ENCODE data around the gene KCNJ18.
"Not testable (repeated sequence)": the region's sequence is repeated elsewhere in the genome, so short reads cannot be mapped to it uniquely, and the experiment has no call there.

The KCNJ18 gene

DNA sequence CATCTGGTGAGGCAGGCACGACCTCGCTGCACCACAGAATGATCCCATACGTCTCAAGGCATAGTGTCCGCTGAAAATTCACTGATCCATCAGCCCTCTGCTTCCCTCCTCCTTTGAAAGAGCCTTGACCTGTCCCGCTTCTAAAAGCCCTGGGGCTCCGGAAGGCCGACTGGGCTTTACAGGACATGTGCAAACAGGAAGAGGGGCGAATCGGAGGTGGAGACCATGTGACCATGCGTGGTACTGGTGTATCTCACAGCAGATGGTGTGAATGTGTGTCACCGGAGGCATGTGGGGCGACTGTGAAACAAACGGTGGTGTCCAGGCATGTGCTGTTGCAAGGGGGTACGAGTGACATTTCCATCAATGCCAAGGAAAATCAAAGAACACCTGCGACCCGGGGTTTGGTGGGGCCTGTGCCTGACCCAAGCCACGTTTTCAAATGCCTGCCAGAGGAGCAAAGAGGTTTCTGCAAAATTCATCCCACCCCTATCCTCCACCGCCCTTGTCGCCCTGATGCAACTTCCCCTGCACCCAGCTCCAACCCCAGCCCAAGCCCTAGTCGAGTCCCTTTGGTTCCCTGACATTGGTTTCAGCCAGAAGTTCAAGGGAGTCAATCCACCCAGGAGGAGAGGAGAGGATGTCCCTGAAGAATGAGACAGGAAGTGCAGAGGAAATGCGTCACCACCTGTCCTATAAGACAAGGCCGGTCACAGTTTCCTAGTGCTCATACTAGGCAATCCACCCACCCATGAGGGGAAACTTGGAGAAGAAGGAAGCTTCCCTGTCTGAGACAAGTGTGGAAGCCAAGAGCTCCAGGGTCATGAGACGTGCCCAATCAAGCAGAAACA is 5.9 kb upstream of the KCNJ18 start:
- no peak for DNase-seq

DNA sequence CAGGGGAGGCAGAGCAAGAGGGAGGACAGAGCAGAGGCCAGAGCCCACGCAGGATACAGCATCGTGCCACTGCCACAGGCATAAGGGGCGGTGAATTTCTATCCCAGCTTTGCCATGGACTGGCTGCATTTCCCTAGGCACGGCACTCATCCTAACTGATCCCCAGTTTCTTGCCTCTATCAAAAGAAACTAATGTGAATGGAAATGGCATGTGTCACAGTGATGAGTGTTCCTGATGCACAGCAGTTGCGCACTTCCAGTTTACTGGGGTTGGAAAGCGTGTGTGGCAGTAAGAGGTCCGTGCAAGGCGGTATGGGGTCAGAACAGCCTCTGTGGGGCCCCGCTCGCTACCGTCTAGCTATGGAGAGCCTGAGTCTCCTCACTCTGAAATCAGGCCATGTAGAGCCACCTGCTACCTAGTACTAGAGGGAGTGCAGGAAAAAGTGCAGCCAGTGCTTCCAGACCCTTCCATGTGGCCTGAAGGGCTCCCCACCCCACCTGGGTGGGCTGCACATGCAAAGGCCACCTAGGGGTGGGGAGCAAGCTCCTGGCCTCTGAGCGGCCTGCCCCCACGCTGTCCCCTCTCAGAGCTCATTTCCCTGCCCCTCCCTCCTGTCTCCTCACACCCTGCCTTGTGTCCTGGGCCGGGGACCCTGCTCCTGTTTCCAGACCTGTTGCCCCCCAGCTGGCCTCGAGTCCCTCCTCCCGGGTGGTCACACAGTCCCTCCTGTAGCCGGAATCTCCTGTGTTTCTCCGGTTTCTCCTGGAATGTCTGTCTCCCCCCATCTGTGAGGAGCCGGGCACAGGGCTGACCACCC is 5.0 kb upstream of the KCNJ18 start:
- no peak for DNase-seq

DNA sequence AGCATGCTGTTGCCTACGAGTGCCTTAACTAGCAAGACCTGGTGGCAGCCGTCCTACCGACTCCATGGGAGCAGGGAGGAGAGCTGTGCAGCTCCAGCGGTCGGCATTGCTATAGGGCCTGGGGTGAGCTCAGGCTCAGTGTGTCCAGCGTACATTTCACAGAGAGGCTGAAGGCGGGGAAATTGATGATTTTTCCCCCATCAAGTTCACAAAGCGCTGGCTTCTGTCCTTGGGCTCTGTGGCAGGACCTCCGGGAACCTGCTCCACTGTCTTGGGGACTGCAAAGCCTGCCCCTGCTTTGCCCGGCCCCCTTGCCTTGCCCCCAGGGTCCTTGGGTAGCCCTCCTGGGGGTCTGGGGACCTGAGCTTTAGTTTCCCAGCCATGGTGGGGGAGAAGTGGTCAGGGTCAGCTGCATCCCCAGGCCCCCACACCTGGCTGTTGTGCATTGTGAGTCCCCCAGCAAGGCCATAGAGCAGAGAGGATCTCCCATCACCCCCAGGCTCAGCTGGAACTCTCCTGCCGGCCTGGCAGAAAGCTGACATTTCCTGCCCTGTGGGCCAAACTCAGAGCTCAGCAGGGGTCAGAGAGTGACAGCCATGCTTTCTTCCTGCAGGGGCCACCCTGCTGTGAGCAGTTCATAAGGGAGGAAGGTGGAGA is 3.9 kb upstream of the KCNJ18 start:
- no peak for DNase-seq

DNA sequence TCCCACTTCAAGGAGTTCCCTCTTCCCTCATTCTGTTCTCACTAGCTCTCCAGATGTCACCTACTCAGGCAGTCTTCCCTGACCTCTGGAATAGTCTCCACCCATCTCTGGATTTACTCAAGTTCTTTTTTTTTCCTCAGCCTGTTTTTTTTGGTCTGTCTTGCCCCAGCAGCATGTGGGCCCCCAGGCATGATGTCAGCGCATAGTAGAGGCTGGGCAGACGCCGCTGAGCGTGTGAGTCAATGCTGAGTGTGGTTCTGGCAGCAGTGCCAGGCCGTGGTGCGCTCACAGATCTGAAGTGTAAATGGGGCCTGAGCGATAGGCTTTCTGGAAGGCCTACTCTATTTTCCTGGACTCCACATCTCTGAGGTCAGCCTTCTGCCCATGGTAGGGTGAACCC is 2.7 kb upstream of the KCNJ18 start:
- DNase-seq: no peak

DNA sequence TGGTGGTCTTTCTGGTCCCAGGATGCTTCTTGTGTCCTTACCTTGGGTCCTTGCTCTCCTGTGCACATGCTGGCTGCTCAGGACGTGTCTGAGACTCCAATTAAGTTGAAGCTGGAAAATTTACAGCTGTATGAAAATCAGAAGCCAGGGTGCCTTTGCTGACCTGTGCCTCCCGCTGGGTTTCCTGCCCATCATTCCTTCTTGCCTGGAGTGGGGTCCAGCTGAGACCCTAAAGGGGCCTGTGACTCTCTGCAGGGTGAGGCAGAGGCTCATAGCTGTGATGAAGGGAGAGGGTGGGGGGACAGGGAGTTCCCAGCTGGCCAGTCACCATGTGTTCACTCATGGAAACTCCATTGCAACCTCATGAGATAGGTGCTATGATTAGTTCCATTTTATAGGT is 1.5 kb upstream of the KCNJ18 start:
- DNase-seq: not testable (repeated sequence)

DNA sequence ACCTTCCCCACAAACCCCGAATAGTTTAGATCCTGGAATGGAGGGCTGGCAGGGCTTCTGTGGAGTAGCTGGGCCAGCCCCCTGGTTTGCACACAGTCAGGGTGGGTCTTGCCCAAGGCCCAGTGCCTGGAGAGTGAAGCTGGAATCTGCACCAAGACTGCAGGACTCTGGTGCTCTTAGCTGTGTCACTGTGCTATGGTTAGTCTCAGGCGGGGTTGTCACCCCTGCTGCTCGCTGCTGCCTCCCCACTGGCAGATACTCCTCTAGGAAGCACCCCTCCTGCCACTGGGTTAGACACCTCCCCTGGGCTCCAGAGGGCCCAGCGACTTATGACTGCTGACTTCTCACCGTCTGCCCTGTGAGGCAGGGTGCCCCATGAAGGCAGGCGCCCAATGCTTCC is 842 bp upstream of the KCNJ18 start:
- DNase-seq: not testable (repeated sequence)

DNA sequence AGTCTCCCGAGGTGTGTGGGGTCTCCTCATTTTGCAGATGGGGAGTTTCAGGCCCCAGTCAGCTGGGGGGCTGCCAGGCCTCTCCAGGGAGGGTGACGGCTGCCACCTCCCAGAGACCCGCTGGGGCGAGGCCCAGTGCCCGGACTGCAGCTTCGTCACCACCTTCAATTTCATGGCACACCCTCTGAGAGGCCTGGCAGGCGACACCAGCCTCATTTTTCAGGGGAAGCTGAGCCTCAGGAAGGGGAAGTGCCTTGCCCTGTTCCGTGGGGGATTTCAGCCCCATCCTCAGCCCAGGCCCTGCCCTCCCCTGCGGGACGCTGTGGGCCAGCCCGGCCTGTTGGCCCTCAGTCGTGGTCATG is 362 bp downstream of the KCNJ18 start:
- DNase-seq: not testable (repeated sequence)

DNA sequence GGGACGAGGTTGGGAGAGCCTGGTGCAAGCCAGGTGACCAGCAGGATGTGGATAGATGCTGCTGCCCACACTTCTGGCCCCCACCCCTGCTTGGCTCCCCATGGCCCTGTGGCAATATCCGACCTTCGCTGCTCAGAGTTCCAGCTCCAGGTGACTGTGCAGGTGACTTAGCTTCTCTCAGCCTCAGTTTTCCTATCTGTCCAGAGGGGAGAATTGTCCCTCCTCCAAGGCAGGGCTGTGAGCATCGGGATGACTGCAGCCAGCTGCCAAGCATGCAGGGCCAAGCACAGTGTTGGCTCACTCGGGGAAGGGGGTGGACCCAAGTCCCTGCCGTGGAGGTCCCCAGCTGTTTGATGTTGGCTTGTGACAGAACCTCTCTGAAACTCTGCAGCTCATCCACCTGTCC is 1.1 kb downstream of the KCNJ18 start:
- not testable (repeated sequence) for DNase-seq

DNA sequence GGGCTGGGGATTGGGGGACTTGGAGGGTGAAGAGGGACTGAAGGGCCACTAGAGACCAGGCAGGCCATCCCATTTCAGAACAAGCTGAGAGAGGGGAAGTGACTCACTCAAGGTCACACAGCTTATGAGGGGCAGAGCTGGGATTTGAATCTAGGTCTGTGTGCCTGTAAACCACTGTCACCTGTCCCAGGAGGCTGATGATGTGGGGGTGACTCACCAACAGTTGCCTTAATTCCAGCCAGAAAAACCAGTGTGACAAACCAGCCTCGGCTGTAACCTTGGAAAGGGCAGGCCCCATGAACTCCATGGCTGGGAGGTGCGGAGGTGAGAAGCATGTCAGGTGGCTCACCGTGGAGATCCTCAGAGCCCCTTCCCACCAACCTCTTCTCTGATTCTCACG is 1.6 kb downstream of the KCNJ18 start:
- DNase-seq: not testable (repeated sequence)

DNA sequence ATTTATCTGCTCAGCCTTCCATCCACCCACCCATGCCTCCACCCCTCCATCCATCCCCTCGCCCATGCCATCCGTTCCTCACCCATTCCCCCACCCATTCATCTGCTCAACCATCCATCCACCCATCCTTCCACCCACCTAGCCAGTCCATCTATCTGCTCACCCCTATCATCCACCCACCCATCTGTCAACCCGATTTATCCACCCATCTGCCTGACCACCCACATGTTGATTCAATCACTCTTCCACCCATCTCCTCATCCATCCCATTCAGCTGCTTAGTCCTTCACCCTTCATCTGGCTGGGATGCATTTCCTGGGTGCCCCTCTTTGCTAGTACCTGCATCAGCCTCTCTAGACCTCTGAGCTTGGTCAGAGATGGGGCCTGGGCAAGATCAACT is 3.9 kb downstream of the KCNJ18 start:
- DNase-seq: not testable (repeated sequence)

DNA sequence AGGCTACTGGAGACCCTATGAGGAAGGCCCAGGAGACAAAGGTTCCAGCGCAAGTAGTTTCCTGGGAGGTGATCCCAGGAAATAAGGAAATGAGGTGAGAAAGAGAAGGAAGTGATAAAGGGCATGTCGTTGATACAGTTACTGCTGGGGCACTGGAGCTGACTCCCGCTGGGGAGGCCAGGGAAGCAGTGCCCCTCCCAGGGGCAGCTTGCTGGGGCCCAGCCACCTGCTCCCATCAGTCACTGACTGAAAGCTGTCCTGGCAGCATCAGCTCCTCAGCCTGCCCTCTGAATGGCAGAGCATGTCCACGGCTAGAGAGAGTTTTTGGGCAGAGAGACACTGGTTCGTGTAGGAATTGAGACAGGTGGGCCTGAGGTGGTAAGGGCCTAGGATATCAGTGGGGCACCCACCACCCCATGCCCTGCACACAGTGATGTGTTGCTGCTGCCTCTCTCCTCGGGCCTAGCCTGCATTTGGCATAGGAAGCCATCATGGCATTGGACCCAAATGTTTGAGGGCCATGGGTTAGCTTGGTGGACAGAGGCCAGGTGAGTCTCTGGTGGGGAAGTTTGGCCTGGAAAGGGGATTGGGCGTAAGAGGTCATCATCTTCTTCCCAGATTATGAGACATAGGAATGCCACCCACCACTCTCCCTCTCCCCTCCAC is 4.7 kb downstream of the KCNJ18 start:
- not testable (repeated sequence) for DNase-seq

DNA sequence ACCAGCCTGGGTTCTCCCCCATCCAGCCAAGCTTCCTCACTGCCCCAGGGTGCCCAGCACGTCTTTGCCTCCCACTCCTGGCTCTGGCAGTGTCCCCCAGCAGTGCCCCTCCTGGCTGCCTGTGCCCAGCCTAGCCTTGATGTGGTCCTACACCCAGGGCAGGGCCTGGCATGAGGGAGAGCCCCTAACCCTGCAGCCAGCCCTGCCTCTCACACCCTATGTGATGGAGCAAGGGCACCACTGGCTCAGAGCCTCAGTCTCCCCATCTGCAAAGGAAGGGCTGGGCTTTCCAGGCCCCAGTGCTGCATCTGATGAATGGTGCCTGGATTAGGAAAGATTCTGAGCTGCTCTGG is 5.2 kb downstream of the KCNJ18 start:
- not testable (repeated sequence) for DNase-seq

DNA sequence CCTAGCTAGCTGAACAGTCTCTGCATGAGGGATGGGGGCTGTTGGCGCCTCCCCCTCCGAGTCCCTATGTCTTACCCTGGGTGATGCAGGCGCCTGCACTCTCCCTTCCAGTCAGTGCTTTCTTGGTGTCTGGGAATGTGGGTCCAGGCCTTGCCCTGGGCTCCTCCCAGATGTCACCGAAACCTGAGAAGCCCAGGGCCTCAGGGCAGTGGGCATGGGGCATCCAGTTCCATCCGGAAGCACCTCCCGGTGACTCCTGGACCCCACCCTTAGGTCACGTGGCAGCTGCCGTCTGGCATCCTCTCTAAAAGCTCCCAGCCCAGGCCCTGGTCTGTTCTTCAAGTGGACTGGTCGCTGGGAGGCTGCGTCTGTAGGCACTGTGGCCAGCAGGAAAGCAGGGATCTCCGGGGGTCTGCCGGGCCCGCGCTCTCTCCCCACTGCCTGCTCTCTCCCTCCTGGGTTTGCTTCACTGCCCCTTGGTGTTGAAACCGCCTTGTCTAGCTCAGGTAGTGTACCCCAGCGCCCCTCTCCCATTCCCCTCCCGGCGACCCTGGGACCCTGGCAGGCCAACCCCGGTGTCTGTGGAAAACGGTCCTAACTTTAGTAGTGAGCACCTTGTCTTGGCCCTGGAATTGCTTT is 6.2 kb downstream of the KCNJ18 start:
- not testable (repeated sequence) for DNase-seq

DNA sequence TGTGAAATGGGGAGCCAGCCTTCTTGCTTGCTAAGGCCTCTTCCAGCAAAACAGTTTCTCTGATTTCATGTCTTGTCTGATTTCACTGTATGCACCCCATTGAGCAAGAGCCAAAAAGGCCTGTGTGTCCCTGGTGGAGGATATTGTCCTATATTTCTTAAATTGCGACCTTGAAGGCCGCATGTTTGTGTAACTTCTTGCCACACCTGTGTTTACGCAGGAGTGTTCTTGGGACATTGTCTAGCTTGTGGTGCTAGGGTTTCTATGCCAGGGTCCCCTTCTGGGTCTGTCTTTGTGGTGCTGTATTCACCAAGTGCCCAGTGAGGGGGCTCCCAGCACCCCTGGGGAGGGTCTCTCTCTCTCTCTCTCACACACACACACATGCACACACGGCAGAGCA is 6.8 kb downstream of the KCNJ18 start:
- not testable (repeated sequence) for DNase-seq

DNA sequence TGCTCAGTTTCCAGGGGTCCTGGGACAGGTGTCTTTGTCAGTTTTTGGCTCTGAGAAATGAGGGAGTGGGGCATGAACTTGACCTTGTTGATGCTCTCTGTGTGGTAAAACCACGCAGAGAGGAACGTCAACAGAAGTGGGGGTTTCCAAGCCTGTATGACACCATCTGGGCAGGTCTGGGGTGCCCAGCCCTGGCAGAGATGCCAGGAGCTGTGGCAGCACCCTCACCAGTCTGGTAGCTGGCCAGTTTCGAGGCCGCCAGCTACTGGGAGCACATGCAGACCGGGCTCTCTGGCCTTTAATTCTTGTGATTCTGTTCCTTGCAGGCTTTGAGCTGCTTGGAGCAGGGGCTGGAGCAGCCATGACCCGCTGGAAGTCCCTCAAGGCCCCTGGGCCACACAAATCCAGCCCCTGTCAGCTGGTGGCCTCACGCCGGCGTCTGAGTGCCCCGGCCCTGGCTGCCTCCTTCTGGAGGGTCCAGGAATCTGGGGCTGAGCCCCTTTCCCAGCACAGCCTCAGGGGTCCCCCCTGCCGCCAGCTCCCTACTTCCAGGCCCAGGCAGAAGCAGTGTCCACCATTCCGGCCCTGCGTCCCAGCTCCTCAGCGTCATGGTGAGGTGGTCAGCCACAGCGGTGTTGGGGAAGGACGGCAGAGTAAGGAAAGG is 7.4 kb downstream of the KCNJ18 start:
- not testable (repeated sequence) for DNase-seq

DNA sequence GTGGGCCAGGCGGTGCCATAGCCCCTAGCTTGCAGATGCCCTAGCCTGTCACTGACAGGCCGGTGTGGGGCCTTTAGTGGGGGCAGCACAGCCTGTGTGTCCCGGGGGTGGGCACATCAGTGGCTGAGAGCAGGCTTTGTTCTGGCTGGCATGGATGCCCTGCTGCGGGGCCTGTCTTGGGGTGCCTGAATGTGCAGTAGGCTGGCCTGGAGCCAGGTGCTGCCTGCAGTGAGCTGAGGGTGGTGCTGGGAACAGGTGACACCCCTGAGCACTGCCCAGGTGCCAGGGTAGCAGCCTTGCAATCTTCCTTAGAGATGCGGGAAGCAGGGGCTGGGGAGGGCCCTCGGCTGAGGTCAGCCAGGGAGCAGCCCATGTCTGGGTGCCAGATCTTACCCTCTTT is 8.8 kb downstream of the KCNJ18 start:
- not testable (repeated sequence) for DNase-seq

DNA sequence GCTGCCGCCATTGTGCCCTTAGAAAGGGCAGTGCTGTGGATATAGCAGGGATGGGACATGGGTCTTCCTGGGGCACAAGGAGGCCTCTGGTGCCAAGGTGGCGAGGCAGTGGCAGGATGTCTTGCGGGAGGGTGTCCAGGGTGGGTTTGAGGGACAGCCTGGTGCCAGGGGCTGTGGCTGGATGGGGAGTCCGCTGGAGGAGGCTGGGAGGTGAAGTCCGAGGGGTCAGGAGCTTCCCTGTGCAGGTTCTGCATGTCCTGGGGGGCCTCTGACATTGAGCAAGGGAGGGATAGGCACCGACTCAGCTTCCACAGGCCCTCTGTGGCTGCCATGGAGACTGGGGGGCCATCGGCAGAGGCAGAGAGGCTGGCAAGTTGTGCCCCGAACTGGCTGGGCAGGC is 9.7 kb downstream of the KCNJ18 start:
- DNase-seq: not testable (repeated sequence)

DNA sequence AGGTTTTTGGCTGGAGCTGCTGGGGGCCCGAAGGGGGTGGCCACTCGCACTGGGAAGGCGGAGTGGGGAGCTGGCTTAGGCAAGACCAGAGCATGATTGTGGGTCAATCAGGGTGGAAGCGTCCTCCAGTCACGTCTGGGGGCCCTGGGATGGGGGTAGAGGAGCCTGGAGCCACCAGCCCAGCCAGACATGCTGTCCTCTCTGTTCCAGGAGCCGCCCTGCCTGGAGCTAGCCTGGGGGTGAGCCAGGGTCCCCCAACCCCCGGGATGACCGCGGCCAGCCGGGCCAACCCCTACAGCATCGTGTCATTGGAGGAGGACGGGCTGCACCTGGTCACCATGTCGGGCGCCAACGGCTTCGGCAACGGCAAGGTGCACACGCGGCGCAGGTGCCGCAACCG is 10.2 kb downstream of the KCNJ18 start:
- not testable (repeated sequence) for DNase-seq

DNA sequence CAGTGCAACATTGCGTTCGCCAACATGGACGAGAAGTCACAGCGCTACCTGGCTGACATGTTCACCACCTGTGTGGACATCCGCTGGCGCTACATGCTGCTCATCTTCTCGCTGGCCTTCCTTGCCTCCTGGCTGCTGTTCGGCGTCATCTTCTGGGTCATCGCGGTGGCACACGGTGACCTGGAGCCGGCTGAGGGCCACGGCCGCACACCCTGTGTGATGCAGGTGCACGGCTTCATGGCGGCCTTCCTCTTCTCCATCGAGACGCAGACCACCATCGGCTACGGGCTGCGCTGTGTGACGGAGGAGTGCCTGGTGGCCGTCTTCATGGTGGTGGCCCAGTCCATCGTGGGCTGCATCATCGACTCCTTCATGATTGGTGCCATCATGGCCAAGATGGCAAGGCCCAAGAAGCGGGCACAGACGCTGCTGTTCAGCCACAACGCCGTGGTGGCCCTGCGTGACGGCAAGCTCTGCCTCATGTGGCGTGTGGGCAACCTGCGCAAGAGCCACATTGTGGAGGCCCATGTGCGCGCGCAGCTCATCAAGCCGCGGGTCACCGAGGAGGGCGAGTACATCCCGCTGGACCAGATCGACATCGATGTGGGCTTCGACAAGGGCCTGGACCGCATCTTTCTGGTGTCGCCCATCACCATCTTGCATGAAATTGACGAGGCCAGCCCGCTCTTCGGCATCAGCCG is 10.8 kb downstream of the KCNJ18 start:
- not testable (repeated sequence) for DNase-seq

DNA sequence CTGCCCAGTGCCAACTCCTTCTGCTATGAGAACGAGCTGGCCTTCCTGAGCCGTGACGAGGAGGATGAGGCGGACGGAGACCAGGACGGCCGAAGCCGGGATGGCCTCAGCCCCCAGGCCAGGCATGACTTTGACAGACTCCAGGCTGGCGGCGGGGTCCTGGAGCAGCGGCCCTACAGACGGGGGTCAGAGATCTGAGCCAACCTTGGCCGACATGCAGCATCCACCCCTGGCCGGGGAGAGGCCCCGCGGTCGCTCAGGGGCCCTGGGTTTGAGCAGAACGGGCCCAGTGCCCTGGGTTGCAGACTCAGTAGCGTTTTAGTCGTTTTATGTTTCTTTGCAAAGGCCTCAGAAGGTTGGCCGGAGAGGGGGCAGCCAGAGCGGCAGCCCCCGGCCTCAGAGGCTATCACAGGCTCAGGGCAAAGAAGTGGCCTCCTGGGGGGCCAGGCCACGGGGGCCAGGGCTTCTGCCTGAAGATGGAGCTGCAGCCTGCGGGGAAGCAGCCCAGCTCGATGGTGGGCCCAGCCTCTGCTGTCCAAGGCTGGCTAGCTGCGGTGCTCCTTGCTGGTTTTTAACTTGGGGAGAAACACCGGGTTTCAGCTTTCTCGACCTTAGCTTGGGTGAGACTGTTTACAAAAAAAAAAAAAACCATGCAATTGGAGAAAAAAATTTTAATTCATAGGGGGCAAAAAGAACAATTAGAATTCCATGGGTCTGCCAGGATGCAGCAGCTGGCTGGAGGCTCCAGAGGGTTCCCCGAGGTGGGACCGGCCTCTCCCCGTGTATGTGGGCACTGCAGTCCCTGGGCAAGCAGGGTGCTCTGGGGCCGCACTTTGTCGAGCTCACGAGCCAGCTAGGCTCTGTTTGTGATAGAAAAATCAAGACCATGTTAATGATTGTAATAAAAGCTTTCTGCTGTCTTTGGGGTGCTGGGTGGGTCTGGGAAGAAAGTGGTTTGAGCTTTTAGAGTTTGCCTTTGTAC is 11.9 kb downstream of the KCNJ18 start:
- not testable (repeated sequence) for DNase-seq

All from stimulated activated CD8-positive, alpha-beta memory T cell treated with anti-CD3 and anti-CD28 coated beads, Interleukin-4, amount 100 ng/mL, for 48 hours (primary cell).